Activated T-cell treated with anti-CD3 and anti-CD28 coated beads, Interleukin-2, amount 50 U/mL, for 72 hours (primary cell): Measurements from ENCODE around the gene PIF1. TPM values are rescaled to one million over a fixed set of nuclear protein-coding genes. Genes with fewer than 3 reads are reported as not detected.
A peak's percentile ranks its signal among the peaks of the same experiment; 100 is the strongest.
"Not testable (repeated sequence)": the region's sequence is repeated elsewhere in the genome, so short reads cannot be mapped to it uniquely, and the experiment has no call there.

Source experiments
- ATAC-seq, 2 donors: fragments of 150-1000 bp; cut with Tn5 transposase; replicated peaks in 1 of 2; 2 replicates each; pipeline ENCODE4 v1.10.0; 2021; ENCODE audit warnings: moderate library complexity in 2 of 2, mild to moderate bottlenecking in 1 of 2
- DNase-seq, 2 donors: peaks; one replicate each; pipeline ENCODE4 v3.0.0; 2021 to 2022; ENCODE audit warnings: mixed read lengths in 1 of 2
- H3K27ac Mint-ChIP-seq: one replicate; pipeline ENCODE4 v1.8.0; 2022; ENCODE audit warnings: mild to moderate bottlenecking, moderate library complexity, mixed read lengths
- H3K27me3 Mint-ChIP-seq: one replicate; pipeline ENCODE4 v1.8.0; 2022; ENCODE audit warnings: low read depth, mixed read lengths
- H3K36me3 Mint-ChIP-seq, 2 donors: one replicate each; pipeline ENCODE4 v1.8.0; 2022; ENCODE audit warnings: mixed read lengths in 2 of 2, mild to moderate bottlenecking in 1 of 2; ENCODE audit not compliant: insufficient read depth in 2 of 2
- H3K4me1 Mint-ChIP-seq: one replicate; pipeline ENCODE4 v1.8.0; 2022; ENCODE audit warnings: low read depth, mixed read lengths
- H3K4me3 Mint-ChIP-seq, 2 donors: one replicate each; pipeline ENCODE4 v1.8.0; 2022; ENCODE audit warnings: mild to moderate bottlenecking in 2 of 2, mixed read lengths in 2 of 2, moderate library complexity in 2 of 2
- H3K9me3 Mint-ChIP-seq, 2 donors: one replicate each; pipeline ENCODE4 v1.8.0; 2022; ENCODE audit warnings: mixed read lengths in 2 of 2
- total RNA-seq, 2 donors: library from RNA; stranded (reverse); gene quantifications; one replicate each; pipeline ENCODE4 v1.2.3, GENCODE V29; 2022

PIF1 gene
- total RNA-seq, 2 donors from 2014 or later = 33.3 to 39.7 TPM

DNA sequence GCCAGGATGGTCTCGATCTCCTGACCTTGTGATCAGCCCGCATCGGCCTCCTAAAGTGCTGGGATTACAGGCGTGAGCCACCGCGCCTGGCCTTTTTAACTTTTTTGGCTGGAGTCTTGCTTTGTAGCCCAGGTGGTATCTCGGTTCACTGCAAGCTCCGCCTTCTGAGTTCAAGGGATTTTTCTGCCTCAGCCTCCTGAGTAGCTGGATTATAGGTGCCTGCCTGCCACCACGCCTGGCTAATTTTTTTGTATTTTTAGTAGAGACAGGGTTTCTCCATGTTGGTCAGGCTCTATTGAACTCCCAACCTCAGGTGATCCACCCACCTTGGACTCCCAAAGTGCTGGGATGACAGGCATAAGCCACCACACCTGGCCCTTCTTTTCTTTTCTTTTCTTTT lies 29.5 kb downstream of the PIF1 start:
- not testable (repeated sequence) for H3K27me3 Mint-ChIP-seq, H3K9me3 Mint-ChIP-seq, H3K27ac Mint-ChIP-seq, ATAC-seq, H3K36me3 Mint-ChIP-seq, H3K4me3 Mint-ChIP-seq, DNase-seq, H3K4me1 Mint-ChIP-seq

DNA sequence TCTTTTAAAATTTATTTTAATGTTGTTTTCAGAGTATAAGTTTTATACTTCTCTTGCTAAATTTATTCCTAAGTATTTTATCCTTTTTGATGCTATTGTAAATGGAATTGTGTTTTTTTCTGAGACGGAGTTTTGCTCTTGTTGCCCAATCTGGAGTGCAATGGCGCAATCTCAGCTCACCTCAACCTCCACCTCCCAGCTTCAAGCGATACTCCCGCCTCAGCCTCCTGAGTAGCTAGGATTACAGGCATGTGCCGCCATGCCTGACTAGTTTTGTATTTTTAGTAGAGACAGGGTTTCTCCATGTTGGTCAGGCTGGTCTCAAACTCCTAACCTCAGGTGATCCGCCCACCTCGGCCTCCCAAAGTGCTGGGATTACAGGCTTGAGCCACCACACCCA lies 30.1 kb downstream of the PIF1 start:
- H3K4me1 Mint-ChIP-seq, H3K4me3 Mint-ChIP-seq, H3K27ac Mint-ChIP-seq, DNase-seq, H3K9me3 Mint-ChIP-seq, ATAC-seq, H3K36me3 Mint-ChIP-seq, H3K27me3 Mint-ChIP-seq: not testable (repeated sequence)

DNA sequence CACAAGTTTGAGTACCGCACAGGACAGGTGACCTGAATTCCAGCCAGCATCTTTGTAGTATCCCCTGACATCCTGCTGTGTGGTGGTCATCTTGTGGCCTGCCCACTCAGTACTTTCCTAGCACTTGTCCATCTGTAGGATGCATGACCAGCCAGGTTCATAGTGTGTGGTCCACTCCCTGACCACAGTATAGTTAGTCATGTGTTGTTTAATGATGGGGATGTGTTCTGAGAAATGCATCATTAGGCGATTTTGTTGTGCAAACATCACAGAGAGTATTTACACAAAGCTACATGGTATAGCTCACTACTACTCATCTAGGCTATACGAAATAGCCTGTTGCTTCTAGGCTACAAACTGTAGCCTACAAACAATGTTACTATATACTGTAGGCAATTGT lies 33.2 kb downstream of the PIF1 start:
- Mint-ChIP-seq H3K27ac (no peak overlapping the region), H3K9me3 (no peaks in the 10 kb centered on the region), H3K36me3 (no peaks in the 10 kb centered on the region), H3K27me3 (no peaks in the 10 kb centered on the region), H3K4me3 (no peak overlapping the region), H3K4me1 (no peaks in the 10 kb centered on the region)
- ATAC-seq (no peak), DNase-seq (no peak)

DNA sequence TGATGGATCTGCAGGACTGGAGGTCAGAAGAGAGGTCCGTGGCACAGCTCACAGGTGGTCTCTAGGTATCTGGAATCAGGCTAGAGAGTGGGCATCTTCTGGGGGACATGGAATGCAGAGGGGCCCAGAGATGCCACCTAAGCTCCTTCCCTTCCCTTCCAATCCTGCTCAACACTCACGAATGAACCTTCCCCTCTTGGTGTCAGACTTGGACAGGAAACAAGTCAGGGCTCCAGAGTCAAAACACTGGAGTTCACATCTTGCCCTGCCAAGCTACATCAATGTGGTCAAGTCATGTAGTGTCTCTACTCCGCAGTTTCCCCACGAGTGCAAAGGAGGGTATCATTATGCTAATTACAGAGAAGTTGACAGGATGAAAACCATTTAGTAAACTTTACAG lies 34.0 kb downstream of the PIF1 start:
- H3K27me3 Mint-ChIP-seq = no peaks in the 10 kb centered on the region
- no peak overlapping the region for H3K27ac Mint-ChIP-seq
- no peaks in the 10 kb centered on the region for H3K9me3 Mint-ChIP-seq
- ATAC-seq = no peak
- DNase-seq = no peak
- no peak overlapping the region for H3K4me3 Mint-ChIP-seq
- no peaks in the 10 kb centered on the region for H3K4me1 Mint-ChIP-seq
- no peaks in the 10 kb centered on the region for H3K36me3 Mint-ChIP-seq

DNA sequence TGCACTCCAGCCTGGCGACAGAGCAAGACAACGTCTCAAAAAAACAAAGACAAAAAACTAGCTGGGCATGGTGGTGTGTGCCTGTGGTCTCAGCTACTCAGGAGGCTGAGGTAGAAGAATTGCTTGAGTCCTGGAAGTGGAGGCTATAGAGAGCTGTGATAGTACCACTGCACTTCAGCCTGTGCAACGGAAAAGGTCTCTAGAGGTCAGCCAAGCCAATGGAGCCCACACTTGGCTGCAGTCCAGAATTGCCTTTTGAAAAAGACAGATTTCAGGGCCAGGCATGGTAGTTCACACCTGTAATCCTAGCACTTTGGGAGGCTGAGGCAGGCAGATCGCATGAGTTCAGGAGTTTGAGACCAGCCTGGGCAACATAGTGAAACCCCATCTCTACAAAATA lies 41.7 kb downstream of the PIF1 start:
- Mint-ChIP-seq H3K27ac (no peak overlapping the region), H3K36me3 (no peaks in the 10 kb centered on the region), H3K9me3 (no peaks in the 10 kb centered on the region), H3K27me3 (no peaks in the 10 kb centered on the region), H3K4me1 (peaks cover 9% of the 10 kb centered on the region), H3K4me3 (no peak overlapping the region)
- ATAC-seq = no peak
- DNase-seq = no peak

DNA sequence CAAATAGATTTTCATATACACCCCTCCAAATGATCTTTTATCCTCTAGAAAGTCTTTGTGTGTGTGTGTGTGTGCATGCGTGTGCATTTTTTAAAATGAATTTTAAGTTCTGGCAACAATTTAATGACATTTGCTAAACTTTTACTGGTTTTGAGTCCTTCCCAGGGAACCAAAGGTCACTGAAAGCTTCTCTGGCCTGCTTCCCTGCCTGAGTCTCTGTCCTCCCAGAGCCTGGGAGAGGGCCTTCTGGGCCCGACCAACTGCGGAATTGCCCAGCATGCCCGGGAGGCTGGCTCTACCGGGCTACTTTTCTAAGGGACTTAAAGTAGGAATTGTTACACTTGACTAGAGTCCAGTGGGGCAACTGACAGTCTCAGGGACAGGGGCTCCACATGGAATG lies 42.7 kb downstream of the PIF1 start:
- Mint-ChIP-seq H3K4me1 (peaks cover 9% of the 10 kb centered on the region), H3K4me3 (no peak overlapping the region), H3K27ac (no peak overlapping the region), H3K36me3 (no peaks in the 10 kb centered on the region), H3K9me3 (no peaks in the 10 kb centered on the region), H3K27me3 (peaks cover 4% of the 10 kb centered on the region)
- ATAC-seq = no peak
- DNase-seq = no peak

DNA sequence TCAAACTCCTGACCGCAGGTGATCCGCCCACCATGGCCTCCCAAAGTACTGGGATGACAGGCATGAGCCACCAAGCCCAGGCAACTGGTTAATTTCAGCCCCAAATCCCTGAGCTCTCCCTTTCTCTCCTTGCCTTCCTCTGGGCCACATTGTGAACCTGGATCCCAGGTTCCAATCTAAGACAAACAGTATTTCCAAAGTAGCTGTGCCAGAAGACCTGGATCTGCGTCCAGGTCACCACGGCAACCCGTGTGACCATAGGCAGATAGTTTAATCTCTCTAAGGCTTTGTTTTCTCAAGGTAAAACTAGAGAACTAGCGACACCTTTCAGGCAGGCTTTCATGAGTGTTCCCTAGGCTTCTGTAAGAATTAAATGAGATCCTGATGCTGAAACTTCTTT lies 44.1 kb downstream of the PIF1 start:
- no peak overlapping the region for H3K4me3 Mint-ChIP-seq
- peaks cover 18% of the 10 kb centered on the region for H3K27me3 Mint-ChIP-seq
- no peak for ATAC-seq
- no peaks in the 10 kb centered on the region for H3K9me3 Mint-ChIP-seq
- DNase-seq = no peak
- peaks cover 9% of the 10 kb centered on the region for H3K4me1 Mint-ChIP-seq
- no peak overlapping the region for H3K27ac Mint-ChIP-seq
- H3K36me3 Mint-ChIP-seq = no peaks in the 10 kb centered on the region

DNA sequence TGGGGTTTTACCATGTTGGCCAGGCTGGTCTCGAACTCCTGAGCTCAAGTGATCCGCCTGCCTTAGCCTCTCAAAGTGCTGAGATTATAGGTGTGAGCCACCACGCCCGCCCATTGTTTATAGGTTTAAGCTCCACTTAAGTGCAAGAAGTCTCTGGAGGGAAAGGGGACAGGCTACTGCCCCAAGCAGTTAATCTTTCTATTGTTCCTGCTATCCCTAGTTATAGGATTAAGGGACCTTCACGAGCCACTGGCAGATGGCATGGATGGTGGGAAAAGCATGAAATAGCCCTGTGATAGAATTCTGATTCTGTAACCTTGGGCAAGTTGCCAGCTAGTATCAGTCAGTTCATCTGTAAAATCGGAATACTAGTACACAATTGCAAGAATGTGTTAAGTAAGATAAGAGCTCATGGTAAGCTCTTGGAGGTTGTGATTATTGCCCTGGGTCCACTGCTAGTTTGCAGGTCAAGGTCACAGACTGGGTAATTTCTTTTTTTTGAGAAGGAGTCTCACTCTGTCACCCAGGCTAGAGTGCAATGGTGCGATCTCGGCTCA lies 44.8 kb downstream of the PIF1 start:
- peaks cover 0 to under 1% of the 10 kb centered on the region in 2 donors for H3K36me3 Mint-ChIP-seq
- ATAC-seq (no peak), DNase-seq (no peak)
- no peaks in the 10 kb centered on the region for H3K9me3 Mint-ChIP-seq
- H3K4me3 Mint-ChIP-seq = no peak overlapping the region
- H3K27me3 Mint-ChIP-seq = peaks cover 23% of the 10 kb centered on the region
- peaks cover 9% of the 10 kb centered on the region for H3K4me1 Mint-ChIP-seq
- H3K27ac Mint-ChIP-seq = peak overlapping the region; percentile 42

DNA sequence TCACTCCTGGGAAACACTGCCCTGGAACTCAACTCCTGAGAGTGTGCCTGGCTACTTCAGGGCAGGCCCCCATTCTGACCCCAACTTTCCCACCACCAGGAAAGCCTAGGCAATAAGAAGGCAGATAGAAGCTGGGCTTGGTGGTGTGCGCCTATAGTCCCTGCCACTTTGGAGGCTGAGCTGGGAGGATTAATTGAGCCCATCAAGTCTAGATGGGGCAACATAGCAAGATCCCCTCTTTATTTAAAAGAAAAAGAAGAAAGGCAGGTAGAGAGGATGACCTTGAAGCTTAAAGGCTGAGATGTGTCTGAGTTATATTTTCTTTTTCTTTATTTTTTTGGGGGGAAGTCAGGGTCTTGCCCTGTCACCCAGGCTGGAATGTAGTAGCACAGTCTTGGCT lies 45.8 kb downstream of the PIF1 start:
- ATAC-seq = no peak
- no peak for DNase-seq
- peaks cover 23% of the 10 kb centered on the region for H3K27me3 Mint-ChIP-seq
- peaks cover 9% of the 10 kb centered on the region for H3K4me1 Mint-ChIP-seq
- H3K4me3 Mint-ChIP-seq = no peak overlapping the region
- no peaks in the 10 kb centered on the region for H3K9me3 Mint-ChIP-seq
- peaks cover 0 to 1% of the 10 kb centered on the region in 2 donors for H3K36me3 Mint-ChIP-seq
- no peak overlapping the region for H3K27ac Mint-ChIP-seq

DNA sequence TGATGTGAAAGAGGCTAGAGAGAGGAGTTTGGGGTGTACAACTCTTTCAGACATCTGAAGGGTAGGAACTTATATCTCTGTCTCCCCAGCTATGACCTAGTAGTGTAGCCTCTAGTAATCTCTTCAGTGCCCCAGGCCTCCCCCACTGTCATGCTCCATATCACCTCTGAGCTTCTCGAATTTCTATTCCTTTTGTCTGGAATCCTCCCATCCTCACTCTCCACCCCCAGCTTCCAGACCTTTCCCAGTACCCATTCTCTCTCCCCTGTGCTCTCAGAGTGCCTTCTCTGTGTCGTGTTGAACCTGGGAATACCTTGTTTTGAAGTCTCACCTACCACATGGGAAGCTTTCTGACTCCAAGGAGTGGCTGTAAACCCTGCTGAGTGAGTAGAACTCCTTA lies 46.4 kb downstream of the PIF1 start:
- Mint-ChIP-seq H3K27me3 (peaks cover 28% of the 10 kb centered on the region), H3K27ac (no peak overlapping the region)

DNA sequence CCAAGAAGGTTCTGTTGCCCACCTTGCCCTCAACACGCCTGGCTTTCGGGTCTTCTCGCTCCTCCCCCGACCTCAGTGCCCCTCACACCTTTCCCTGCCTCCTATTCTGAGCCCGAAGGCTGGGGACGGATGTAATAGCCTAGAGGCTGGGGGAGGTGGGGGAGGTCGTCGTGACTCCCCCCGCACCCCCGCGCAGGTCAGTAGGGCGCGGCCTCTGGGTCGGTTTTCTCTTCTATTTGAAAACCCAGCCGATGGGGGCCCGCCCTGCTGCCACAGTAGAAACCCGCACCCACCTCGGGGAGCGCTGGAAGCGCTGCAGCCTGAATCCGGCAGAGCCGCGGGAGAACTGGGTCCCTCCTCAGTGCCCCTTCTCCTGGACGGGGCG lies 49.1 kb downstream of the PIF1 start:
- no peak for DNase-seq
- H3K9me3 Mint-ChIP-seq = no peaks in the 10 kb centered on the region
- peak overlapping the region; percentile 83 to 85 for H3K4me3 Mint-ChIP-seq
- no peaks in the 10 kb centered on the region for H3K4me1 Mint-ChIP-seq
- H3K27ac Mint-ChIP-seq = no peak overlapping the region
- ATAC-seq = no peak
- peaks cover 49% of the 10 kb centered on the region for H3K27me3 Mint-ChIP-seq
- H3K36me3 Mint-ChIP-seq = peaks cover 0 to 1% of the 10 kb centered on the region in 2 donors

More for the DNA sequence above, 46.4 kb downstream of the PIF1 start:
- Mint-ChIP-seq H3K36me3 (peaks cover 0 to 1% of the 10 kb centered on the region in 2 donors), H3K9me3 (no peaks in the 10 kb centered on the region), H3K4me3 (no peak overlapping the region), H3K4me1 (peaks cover 9% of the 10 kb centered on the region)
- ATAC-seq (no peak), DNase-seq (no peak)

DNA sequence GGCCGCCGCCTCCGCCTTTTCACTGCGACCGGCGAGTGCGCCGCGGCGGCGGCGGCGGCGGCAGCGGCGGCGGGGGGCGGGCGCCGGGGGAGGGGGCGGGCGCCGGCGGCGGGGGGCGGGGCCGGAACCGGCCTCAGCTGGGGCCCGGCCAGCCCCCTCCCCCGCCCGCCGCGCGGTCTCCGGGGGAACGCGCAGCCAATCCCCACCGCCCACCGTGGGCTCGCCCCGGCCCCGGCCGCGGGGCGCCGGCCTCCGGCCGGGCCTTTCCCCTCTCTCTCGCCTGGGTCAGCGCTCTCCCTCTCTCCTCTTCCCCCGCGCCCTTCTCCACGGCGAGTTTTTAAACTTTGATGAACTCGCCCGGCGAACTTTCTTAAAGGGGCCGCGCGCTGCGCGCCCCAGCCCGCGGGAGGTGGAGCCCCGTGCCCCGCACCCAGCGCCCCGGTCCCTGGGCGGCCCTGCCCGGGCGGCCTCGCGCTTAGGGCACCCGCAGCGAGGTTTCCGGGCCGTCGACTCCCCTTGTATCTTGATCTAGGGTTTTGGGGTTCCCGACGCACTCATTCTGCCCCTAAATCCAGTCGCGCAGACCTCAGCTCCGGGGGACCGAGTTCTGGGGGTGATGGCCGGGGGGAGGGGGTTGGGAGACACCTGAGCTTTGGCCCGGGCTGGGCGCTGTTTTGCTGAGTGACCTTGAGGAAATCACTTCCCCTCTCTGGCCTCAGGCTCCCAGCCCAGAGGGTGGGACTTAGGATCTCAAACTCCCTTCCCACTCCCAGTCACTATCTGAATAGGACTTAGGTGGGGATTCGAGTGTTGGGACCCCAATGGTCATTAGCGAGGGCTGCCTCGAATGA lies 49.7 kb downstream of the PIF1 start, which contains the start of gene RBPMS2:
RBPMS2 (minus strand) TSS at position 39 of the 851 bp plus-strand sequence. CDS start 270 bp downstream, outside the sequence.
- H3K9me3 Mint-ChIP-seq = no peaks in the 10 kb centered on the region
- H3K4me1 Mint-ChIP-seq = no peaks in the 10 kb centered on the region
- peaks cover 49% of the 10 kb centered on the region for H3K27me3 Mint-ChIP-seq
- peak; percentile 10 to 13 for DNase-seq
- H3K36me3 Mint-ChIP-seq = peaks cover 0 to 1% of the 10 kb centered on the region in 2 donors
- ATAC-seq = peak; percentile 56 to 63
- no peak within 1 kb of the TSS for H3K27ac Mint-ChIP-seq
- H3K4me3 Mint-ChIP-seq = peak within 1 kb of the TSS; percentile 83 to 85

DNA sequence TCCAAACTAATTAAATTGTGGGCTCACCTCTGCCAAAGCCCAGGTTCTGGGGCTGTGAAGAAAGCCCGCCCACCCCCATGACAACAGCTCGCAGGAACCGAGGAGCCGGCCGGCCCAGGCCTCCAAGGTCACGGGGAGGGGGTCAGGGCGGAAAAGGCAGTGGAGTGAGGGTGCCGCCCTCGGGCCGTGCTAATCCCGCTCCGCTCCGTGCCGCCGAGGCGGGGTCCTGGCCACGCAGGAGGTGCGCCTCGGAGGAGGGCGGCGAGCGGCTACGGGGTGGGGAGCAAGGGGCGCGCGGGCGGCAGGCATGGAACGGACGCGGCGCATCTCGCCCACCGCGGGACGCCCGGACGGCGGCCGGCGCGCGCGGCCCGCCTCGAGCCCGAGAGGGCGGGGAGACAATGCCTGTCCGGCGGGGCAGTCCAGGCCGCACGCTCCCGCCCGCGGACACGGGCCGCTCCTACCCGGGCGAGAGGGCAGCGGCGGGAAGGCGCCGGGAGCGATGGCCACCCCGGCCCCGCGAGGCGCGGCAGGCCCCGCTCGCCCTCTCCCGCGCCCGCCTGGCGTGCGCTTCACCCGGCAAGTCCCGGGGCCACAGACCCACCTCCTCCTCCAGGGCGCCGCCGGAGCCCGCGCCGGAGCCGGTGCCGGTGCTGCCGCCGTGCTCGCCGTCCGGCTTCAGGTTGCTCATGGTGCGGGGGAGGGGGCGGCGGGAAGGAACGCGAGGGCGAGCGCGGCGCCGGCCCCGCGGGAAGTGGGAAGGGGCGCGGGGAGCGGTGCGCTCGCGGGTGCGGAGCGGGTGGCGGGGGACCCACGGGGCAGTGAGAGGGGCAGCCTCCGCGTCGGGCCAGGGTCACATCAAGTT lies 50.6 kb downstream of the PIF1 start:
- H3K9me3 Mint-ChIP-seq = no peaks in the 10 kb centered on the region
- peak overlapping the region; percentile 41 to 59 for H3K4me3 Mint-ChIP-seq
- DNase-seq = peak; percentile 26 to 32
- peak; percentile 56 to 63 for ATAC-seq
- no peaks in the 10 kb centered on the region for H3K4me1 Mint-ChIP-seq
- no peak overlapping the region for H3K27ac Mint-ChIP-seq
- H3K36me3 Mint-ChIP-seq = peaks cover 0 to 1% of the 10 kb centered on the region in 2 donors
- peaks cover 49% of the 10 kb centered on the region for H3K27me3 Mint-ChIP-seq
